PC-3 (cell line): ENCODE data around the gene APBA2. TPM values are rescaled to one million over a fixed set of nuclear protein-coding genes. Genes with fewer than 3 reads are reported as not detected.

Experiments
- ATAC-seq: fragments of 200-7000 bp; cut with Tn5 transposase; 2 replicates; pipeline ENCODE4 v1.9.1; 2020; ENCODE audit warnings: mild to moderate bottlenecking, moderate library complexity
- BruUV-seq: library from RNA; stranded (reverse); fragments of 400-500 nt; replicated peaks from 2 replicates; lab custom pipeline; 2021; lab: Mats Ljungman, UMichigan
- CTCF ChIA-PET: fragments of 300-600 bp; sonication (Branson Sonifier 250); formaldehyde crosslinking; loops from one replicate; lab custom pipeline; 2022; ENCODE audit warnings: antibody characterized with exemption; lab: Charles Lee
- POLR2A ChIA-PET: fragments of 300-600 bp; sonication (Branson Sonifier 250); formaldehyde crosslinking; loops from one replicate; lab custom pipeline; 2022; ENCODE audit warnings: antibody characterized with exemption; ENCODE audit not compliant: unreplicated experiment; lab: Charles Lee
- DNase-seq: peaks from one replicate; pipeline ENCODE4 v3.0.0-alpha.2; 2015
- H2AFZ ChIP-seq: fragments of 300-600 bp; sonication (generic); 2 replicates; pipeline ENCODE4 v1.6.0; 2016; ENCODE audit warnings: antibody characterized with exemption, low read length
- H3F3A ChIP-seq: fragments of 300-600 bp; sonication (generic); one replicate; pipeline ENCODE4 v1.6.0; 2017; ENCODE audit warnings: antibody characterized with exemption, low read length, control low read depth, mild to moderate bottlenecking; ENCODE audit not compliant: unreplicated experiment
- H3K27ac ChIP-seq: fragments of 300-600 bp; sonication (generic); 2 replicates; pipeline ENCODE4 v1.5.1; 2016; ENCODE audit warnings: mild to moderate bottlenecking, low read length
- H3K27me3 ChIP-seq: fragments of 300-600 bp; sonication (generic); 2 replicates; pipeline ENCODE4 v1.6.1; 2016; ENCODE audit warnings: low read length, mixed read lengths
- H3K36me3 ChIP-seq: fragments of 300-600 bp; sonication (generic); 2 replicates; pipeline ENCODE4 v1.6.1; 2016; ENCODE audit warnings: low read depth, mixed run types, low read length, mixed read lengths
- H3K4me1 ChIP-seq: fragments of 300-600 bp; sonication (generic); 2 replicates; pipeline ENCODE4 v1.5.1; 2016; ENCODE audit warnings: low read length; ENCODE audit not compliant: insufficient read depth
- H3K4me2 ChIP-seq: fragments of 300-600 bp; sonication (generic); 2 replicates; pipeline ENCODE4 v1.6.0; 2016; ENCODE audit warnings: low read length
- H3K4me3 ChIP-seq: fragments of 300-600 bp; sonication (generic); 2 replicates; pipeline ENCODE4 v1.5.1; 2016; ENCODE audit warnings: mild to moderate bottlenecking, low read length, mixed read lengths
- H3K79me2 ChIP-seq: fragments of 300-600 bp; sonication (generic); 2 replicates; pipeline ENCODE4 v1.6.1; 2017; ENCODE audit warnings: low read length, mixed read lengths
- H3K9ac ChIP-seq: fragments of 300-600 bp; sonication (generic); 2 replicates; pipeline ENCODE4 v1.6.0; 2016; ENCODE audit warnings: mild to moderate bottlenecking, low read length
- H3K9me2 ChIP-seq: fragments of 300-600 bp; sonication (generic); replicated peaks from 2 replicates; pipeline ENCODE4 v1.6.1; 2016; ENCODE audit warnings: mixed run types, low read length, mixed read lengths
- H3K9me3 ChIP-seq: fragments of 300-600 bp; sonication (generic); 2 replicates; pipeline ENCODE4 v1.6.1; 2016; ENCODE audit warnings: low read length, mixed read lengths
- H4K20me1 ChIP-seq: fragments of 300-600 bp; sonication (generic); 2 replicates; pipeline ENCODE4 v1.6.1; 2016; ENCODE audit warnings: low read length, mixed read lengths
- EZH2 ChIP-seq: fragments of 300-600 bp; sonication (generic); IDR thresholded peaks from one replicate; pipeline ENCODE4 v1.6.1; 2017; ENCODE audit warnings: antibody characterized with exemption, mild to moderate bottlenecking, low read length; ENCODE audit not compliant: unreplicated experiment
- EZH2phosphoT487 ChIP-seq: fragments of 300-600 bp; sonication (generic); IDR thresholded peaks from 2 replicates; pipeline ENCODE4 v1.6.1; 2018; ENCODE audit warnings: mild to moderate bottlenecking, antibody characterized with exemption, low read length, borderline replicate concordance
- intact Hi-C: fragments of 100-400 bp; cut with micrococcal nuclease; formaldehyde crosslinking; loops from 2 replicates; pipeline ENCODE4 v1.9.0; 2023
- total RNA-seq: library from RNA; depleted of rRNA; stranded (reverse); fragments of >200 nt; gene quantifications from 2 replicates; pipeline ENCODE4 v1.2.3, GENCODE V29; 2014
- TF ChIP-seq, protein P1 (sequence below): fragments of 300-600 bp; sonication (generic); conservative IDR thresholded peaks from 2 replicates; pipeline ENCODE4 v1.5.1; 2017; ENCODE audit warnings: antibody characterized with exemption, low read depth, mild to moderate bottlenecking, low read length

Gene APBA2
- total RNA-seq, 1 experiment from 2014 or later, result 61.7 TPM

GRCh38 chr15:28955993-28956421 lies 70.2 kb downstream of the APBA2 start:
- peak overlapping the region; percentile 53 for H3K4me2 ChIP-seq
- no TSS peak for BruUV-seq
- intact Hi-C loops, result no loop called here
- no peaks in the 10 kb centered on the region for H3K27me3 ChIP-seq
- ChIA-PET POLR2A (no interaction called here), CTCF (no interaction called here)
- no peaks in the 10 kb centered on the region; the same call in 1 of the 2 replicates for H3K79me2 ChIP-seq
- H2AFZ ChIP-seq, result no peak overlapping the region
- peaks cover 18% of the 10 kb centered on the region for H3K4me1 ChIP-seq
- no peaks in the 10 kb centered on the region for H4K20me1 ChIP-seq
- H3K36me3 ChIP-seq, result no peaks in the 10 kb centered on the region
- H3K9me3 ChIP-seq, result no peaks in the 10 kb centered on the region
- DNase-seq, result peak; percentile 48
- ATAC-seq, result no peak
- peak overlapping the region; percentile 63 for H3K27ac ChIP-seq
- H3K9ac ChIP-seq, result no peak overlapping the region
- H3K4me3 ChIP-seq, result no peak overlapping the region
- no peak for TF ChIP-seq EZH2
- TF ChIP-seq, protein P1, sequence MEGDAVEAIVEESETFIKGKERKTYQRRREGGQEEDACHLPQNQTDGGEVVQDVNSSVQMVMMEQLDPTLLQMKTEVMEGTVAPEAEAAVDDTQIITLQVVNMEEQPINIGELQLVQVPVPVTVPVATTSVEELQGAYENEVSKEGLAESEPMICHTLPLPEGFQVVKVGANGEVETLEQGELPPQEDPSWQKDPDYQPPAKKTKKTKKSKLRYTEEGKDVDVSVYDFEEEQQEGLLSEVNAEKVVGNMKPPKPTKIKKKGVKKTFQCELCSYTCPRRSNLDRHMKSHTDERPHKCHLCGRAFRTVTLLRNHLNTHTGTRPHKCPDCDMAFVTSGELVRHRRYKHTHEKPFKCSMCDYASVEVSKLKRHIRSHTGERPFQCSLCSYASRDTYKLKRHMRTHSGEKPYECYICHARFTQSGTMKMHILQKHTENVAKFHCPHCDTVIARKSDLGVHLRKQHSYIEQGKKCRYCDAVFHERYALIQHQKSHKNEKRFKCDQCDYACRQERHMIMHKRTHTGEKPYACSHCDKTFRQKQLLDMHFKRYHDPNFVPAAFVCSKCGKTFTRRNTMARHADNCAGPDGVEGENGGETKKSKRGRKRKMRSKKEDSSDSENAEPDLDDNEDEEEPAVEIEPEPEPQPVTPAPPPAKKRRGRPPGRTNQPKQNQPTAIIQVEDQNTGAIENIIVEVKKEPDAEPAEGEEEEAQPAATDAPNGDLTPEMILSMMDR, result no peak
- no peak for TF ChIP-seq EZH2phosphoT487
- no peaks in the 10 kb centered on the region for H3K9me2 ChIP-seq
- H3F3A ChIP-seq, result no peaks in the 10 kb centered on the region

- H3K4me3 ChIP-seq, result no peak overlapping the region
- no peak overlapping the region for H3K9ac ChIP-seq
- no peak overlapping the region for H2AFZ ChIP-seq
- no peaks in the 10 kb centered on the region; the same call in 1 of the 2 replicates for H3K79me2 ChIP-seq
- no peaks in the 10 kb centered on the region for H3K36me3 ChIP-seq
- DNase-seq, result no peak
- H3K4me2 ChIP-seq, result no peak overlapping the region
- no peaks in the 10 kb centered on the region for H3K27me3 ChIP-seq
- intact Hi-C loops, result no loop called here
- H3K9me2 ChIP-seq, result no peaks in the 10 kb centered on the region
- CTCF ChIA-PET, result no interaction called here
- peaks cover 23% of the 10 kb centered on the region for H3K4me1 ChIP-seq
- no peaks in the 10 kb centered on the region for H3K9me3 ChIP-seq
- no peaks in the 10 kb centered on the region for H4K20me1 ChIP-seq
- BruUV-seq, result no TSS peak
- H3K27ac ChIP-seq, result no peak overlapping the region
- POLR2A ChIA-PET, result no interaction called here
- no peaks in the 10 kb centered on the region for H3F3A ChIP-seq
- TF ChIP-seq, protein P1, result no peak
- TF ChIP-seq EZH2phosphoT487, result no peak
- TF ChIP-seq EZH2, result no peak
- no peak for ATAC-seq
Measured at GRCh38 chr15:28956491-28956890, 70.7 kb downstream of the APBA2 start.

GRCh38 chr15:28957606-28958498 lies 72.1 kb downstream of the APBA2 start:
- Histone ChIP-seq H3K4me1 (peaks cover 24% of the 10 kb centered on the region), H3F3A (no peaks in the 10 kb centered on the region), H3K79me2 (no peaks in the 10 kb centered on the region; the same call in 1 of the 2 replicates), H3K27ac (no peak overlapping the region), H3K27me3 (no peaks in the 10 kb centered on the region), H3K36me3 (no peaks in the 10 kb centered on the region), H4K20me1 (no peaks in the 10 kb centered on the region), H2AFZ (no peak overlapping the region), H3K9me2 (no peaks in the 10 kb centered on the region), H3K9ac (no peak overlapping the region), H3K9me3 (no peaks in the 10 kb centered on the region), H3K4me3 (no peak overlapping the region), H3K4me2 (no peak overlapping the region)
- intact Hi-C loops, result no loop called here
- no peak for DNase-seq
- ChIA-PET POLR2A (no interaction called here), CTCF (no interaction called here)
- no TSS peak for BruUV-seq
- TF ChIP-seq, protein P1, result no peak
- TF ChIP-seq EZH2, result no peak
- no peak for ATAC-seq
